IMR-90 (cell line): ENCODE results near the gene SLC25A51. TPM values are rescaled to one million over a fixed set of nuclear protein-coding genes. Genes with fewer than 3 reads are reported as not detected.

Experiments used
- ATAC-seq: fragments of 200-7000 bp; cut with Tn5 transposase; 2 replicates; pipeline ENCODE4 v1.9.1; 2020; ENCODE audit warnings: low read depth, mild to moderate bottlenecking, moderate library complexity
- BruUV-seq: library from RNA; stranded (reverse); fragments of 400-500 nt; replicated peaks from 2 replicates; lab custom pipeline; 2021; lab: Mats Ljungman, UMichigan
- CTCF ChIA-PET: fragments of 300-600 bp; formaldehyde crosslinking; extraction: SDS; loops from one replicate; lab custom pipeline; 2021; ENCODE audit warnings: antibody characterized with exemption; lab: Yijun Ruan, JAX
- POLR2A ChIA-PET: fragments of 300-600 bp; sonication (Branson Sonifier 250); formaldehyde crosslinking; loops from one replicate; lab custom pipeline; 2022; ENCODE audit warnings: antibody characterized with exemption; ENCODE audit not compliant: unreplicated experiment; lab: Charles Lee
- DNase-seq: peaks from one replicate; pipeline ENCODE4 v3.0.0; 2013
- H2AFZ ChIP-seq: replicated peaks from 2 replicates; pipeline ENCODE3; 2013; ENCODE audit warnings: low read length, mild to moderate bottlenecking; ENCODE audit not compliant: poor library complexity
- H2AK5ac ChIP-seq: 2 replicates; pipeline ENCODE4 v1.6.1; 2013; ENCODE audit warnings: low read depth, low read length, inconsistent platforms
- H2AK9ac ChIP-seq: replicated peaks from 2 replicates; pipeline ENCODE3; 2013; ENCODE audit warnings: mild to moderate bottlenecking, low read depth, low read length, moderate library complexity; ENCODE audit not compliant: poor library complexity
- H2BK120ac ChIP-seq: 2 replicates; pipeline ENCODE4 v1.6.1; 2013; ENCODE audit warnings: low read depth, low read length, inconsistent platforms
- H2BK15ac ChIP-seq: 3 replicates; pipeline ENCODE4 v1.6.1; 2013; ENCODE audit warnings: low read depth, low read length, inconsistent platforms
- H2BK20ac ChIP-seq: 2 replicates; pipeline ENCODE4 v1.6.1; 2013; ENCODE audit warnings: low read depth, mild to moderate bottlenecking, inconsistent platforms, low read length, moderate library complexity
- H2BK5ac ChIP-seq: 2 replicates; pipeline ENCODE4 v1.6.1; 2013; ENCODE audit warnings: mild to moderate bottlenecking, low read depth, low read length, inconsistent platforms; ENCODE audit not compliant: poor library complexity, severe bottlenecking
- H3K14ac ChIP-seq: replicated peaks from 2 replicates; pipeline ENCODE4 v1.6.1; 2013; ENCODE audit warnings: low read depth, low read length, inconsistent platforms
- H3K18ac ChIP-seq: 2 replicates; pipeline ENCODE4 v1.6.1; 2013; ENCODE audit warnings: low read depth, low read length, control low read depth
- H3K23ac ChIP-seq: 2 replicates; pipeline ENCODE4 v1.6.1; 2013; ENCODE audit warnings: low read depth, low read length, inconsistent platforms
- H3K27ac ChIP-seq: 2 replicates; pipeline ENCODE4 v1.5.1; 2013; ENCODE audit warnings: mild to moderate bottlenecking, control low read depth, low read length; ENCODE audit not compliant: insufficient read depth
- H3K27me3 ChIP-seq: 2 replicates; pipeline ENCODE4 v1.6.1; 2013; ENCODE audit warnings: low read length; ENCODE audit not compliant: control insufficient read depth, insufficient read depth
- H3K36me3 ChIP-seq: 2 replicates; pipeline ENCODE4 v1.6.1; 2013; ENCODE audit warnings: low read length, mixed read lengths; ENCODE audit not compliant: control insufficient read depth, insufficient read depth
- H3K4ac ChIP-seq: 2 replicates; pipeline ENCODE4 v1.6.1; 2013; ENCODE audit warnings: low read depth, low read length, inconsistent platforms
- H3K4me1 ChIP-seq: 2 replicates; pipeline ENCODE4 v1.6.1; 2013; ENCODE audit warnings: low read length, mixed read lengths; ENCODE audit not compliant: control insufficient read depth, insufficient read depth
- H3K4me2 ChIP-seq: 2 replicates; pipeline ENCODE4 v1.6.1; 2013; ENCODE audit warnings: low read depth, mild to moderate bottlenecking, control low read depth, low read length, moderate library complexity
- H3K4me3 ChIP-seq: 2 replicates; pipeline ENCODE4 v1.5.1; 2013; ENCODE audit warnings: low read depth, mild to moderate bottlenecking, control low read depth, low read length, moderate library complexity; ENCODE audit not compliant: insufficient read depth
- H3K56ac ChIP-seq: 2 replicates; pipeline ENCODE4 v1.6.1; 2013; ENCODE audit warnings: low read length, inconsistent platforms; ENCODE audit not compliant: insufficient read depth; ENCODE audit errors: extremely low read depth
- H3K79me1 ChIP-seq, 2 experiments: 2 replicates each; pipeline ENCODE4 v1.6.1; 2013; ENCODE audit warnings: low read length in 2 of 2, inconsistent platforms in 1 of 2, low read depth in 1 of 2
- H3K9ac ChIP-seq: 2 replicates; pipeline ENCODE4 v1.6.1; 2013; ENCODE audit warnings: low read depth, low read length, control low read depth
- H3K9me1 ChIP-seq: 2 replicates; pipeline ENCODE4 v1.6.1; 2013; ENCODE audit warnings: low read length, inconsistent platforms; ENCODE audit not compliant: insufficient read depth
- H3K9me3 ChIP-seq: 2 replicates; pipeline ENCODE4 v1.6.1; 2013; ENCODE audit warnings: low read length; ENCODE audit not compliant: control insufficient read depth, insufficient read depth
- H4K20me1 ChIP-seq: 2 replicates; pipeline ENCODE4 v1.6.1; 2013; ENCODE audit warnings: low read length, inconsistent platforms; ENCODE audit not compliant: insufficient read depth
- H4K5ac ChIP-seq: 2 replicates; pipeline ENCODE4 v1.6.1; 2013; ENCODE audit warnings: mild to moderate bottlenecking, low read depth, low read length, control low read depth
- H4K8ac ChIP-seq, 2 experiments: 2 replicates each; pipeline ENCODE4 v1.6.1; 2013; ENCODE audit warnings: low read depth in 2 of 2, low read length in 2 of 2, control low read depth in 1 of 2, inconsistent platforms in 1 of 2
- H4K91ac ChIP-seq: 2 replicates; pipeline ENCODE4 v1.6.1; 2013; ENCODE audit warnings: low read depth, low read length, inconsistent platforms; ENCODE audit not compliant: insufficient read depth
- POLR2A ChIP-seq: IDR thresholded peaks from 2 replicates; pipeline ENCODE4 v1.6.1; 2012; ENCODE audit warnings: mild to moderate bottlenecking, low read depth, low read length
- RCOR1 ChIP-seq: IDR thresholded peaks from 2 replicates; pipeline ENCODE4 v1.6.1; 2012; ENCODE audit warnings: mild to moderate bottlenecking, low read length, improper control_type of control experiment; ENCODE audit not compliant: insufficient replicate concordance
- WGBS, 2 experiments: methylation state at CpG; one replicate each; pipeline versions ENCODE4 v1.1.5 to v1.1.7; 2013; ENCODE audit warnings: missing lambda C conversion rate in 2 of 2; ENCODE audit not compliant: insufficient read length in 1 of 2; ENCODE audit errors: extremely low coverage in 2 of 2; 5-methylcytosine and 5-hydroxymethylcytosine counted together
- dilution Hi-C: fragments of 300-500 bp; cut with HindIII; formaldehyde crosslinking; loops from one replicate; pipeline ENCODE4 v1.14.3; 2018; ENCODE audit warnings: low sequenced_read_pairs; ENCODE audit not compliant: unreplicated experiment
- in situ Hi-C: fragments of 300-500 bp; cut with MboI; formaldehyde crosslinking; loops from 3 replicates; pipeline ENCODE4 v1.14.3; 2019; ENCODE audit warnings: low sequenced_read_pairs, inconsistent platforms, mixed read lengths
- intact Hi-C: fragments of 100-400 bp; cut with micrococcal nuclease; formaldehyde crosslinking; loops from 2 replicates; pipeline ENCODE4 v1.10.0; 2022
- polyA plus RNA-seq, 3 experiments: library from polyadenylated mRNA; depleted of rRNA; stranded (reverse); fragments of >200 nt; gene quantifications; 2 replicates each; pipeline ENCODE4 v1.2.3, GENCODE V29; 2012; ENCODE audit warnings: low replicate concordance in 1 of 3
- total RNA-seq: library from RNA; depleted of rRNA; stranded (reverse); fragments of >200 nt; gene quantifications from 2 replicates; pipeline ENCODE4 v1.2.3, GENCODE V29; 2012

The SLC25A51 gene
- total and polyA plus RNA-seq, 2 of the 4 experiments (the other 2 are of a cell fraction), result 14.1 to 81.6 TPM

- Histone ChIP-seq H3K14ac (no peak overlapping the region), H3K27me3 (no peaks in the 10 kb centered on the region), H2BK5ac (no peak overlapping the region), H2AK5ac (no peak overlapping the region), H3K27ac (peak overlapping the region; percentile 9; the same call in 1 of the 2 replicates), H3K23ac (no peak overlapping the region), H4K20me1 (no peaks in the 10 kb centered on the region), H3K9me3 (peaks cover 5% of the 10 kb centered on the region), H2BK15ac (no peak overlapping the region), H3K9me1 (no peaks in the 10 kb centered on the region), H3K18ac (no peak overlapping the region), H4K5ac (no peak overlapping the region; the same call in 1 of the 2 replicates), H3K36me3 (peaks cover 16% of the 10 kb centered on the region), H3K4me1 (no peaks in the 10 kb centered on the region), H4K8ac (no peak overlapping the region), H3K4me2 (no peak overlapping the region), H2BK20ac (no peak overlapping the region), H3K79me1 (peaks cover 12 to 14% of the 10 kb centered on the region in 2 experiments; a peak in 3 of 4 replicates), H3K4ac (no peak overlapping the region), H2AK9ac (no peak overlapping the region), H4K91ac (no peak overlapping the region), H3K56ac (no peak overlapping the region), H3K4me3 (no peak overlapping the region), H3K9ac (no peak overlapping the region), H2AFZ (no peak overlapping the region), H2BK120ac (no peak overlapping the region)
- ChIA-PET POLR2A (interaction anchor here (0.5 to 0.7 kb wide), 2 partner anchors 19 to 330 kb away, joined by 4 to 6 read pairs; no protein-coding TSS in a partner anchor), CTCF (interaction anchor here (0.6 kb wide), 1 partner anchor 28 kb away, joined by 3 read pairs; no protein-coding TSS in a partner anchor)
- ATAC-seq, result peak; percentile 68
- TF ChIP-seq RCOR1 (no peak), POLR2A (no peak)
- intact Hi-C loops (no loop called here), dilution Hi-C loops (no loop called here), in situ Hi-C loops (no loop called here)
- 100% methylated on average over 1 of the region's 2 CpGs; no CpG with 5 or more reads in 1 of the 2 experiments for WGBS, 2 experiments
- DNase-seq, result peak; percentile 10
- no TSS peak for BruUV-seq
Measured at GRCh38 chr9:37880916-37881479, 22.9 kb downstream of the SLC25A51 start.
